CD4-positive, alpha-beta T cell treated with Interleukin-21 for 1 hour (primary cell): ENCODE results near the gene EMB.
"Not testable (repeated sequence)": the region's sequence is repeated elsewhere in the genome, so short reads cannot be mapped to it uniquely, and the experiment has no call there.

ENCODE experiments used
- DNase-seq: peaks from one replicate; pipeline ENCODE4 v3.0.0-alpha.2; 2020

EMB gene

GRCh38 chr5:50421184-50421950, 19.7 kb downstream of the EMB start:
- not testable (repeated sequence) for DNase-seq

- no peak for DNase-seq
These were observed 20.6 kb downstream of the EMB start for GRCh38 chr5:50420343-50420935.

- DNase-seq = not testable (repeated sequence)
These were observed 21.4 kb downstream of the EMB start for GRCh38 chr5:50419656-50420055.

GRCh38 chr5:50416637-50417036, 24.5 kb downstream of the EMB start:
- peak; percentile 31 for DNase-seq

GRCh38 chr5:50415912-50416311, 25.2 kb downstream of the EMB start:
- peak; percentile 64 for DNase-seq

- not testable (repeated sequence) for DNase-seq
These were observed 30.2 kb downstream of the EMB start for GRCh38 chr5:50410932-50411331.

- no peak for DNase-seq
These were observed 34.2 kb downstream of the EMB start for GRCh38 chr5:50406877-50407276.

- no peak for DNase-seq
These were observed 39.8 kb downstream of the EMB start for GRCh38 chr5:50401336-50401735.

- DNase-seq = not testable (repeated sequence)
These were observed 47.0 kb downstream of the EMB start for GRCh38 chr5:50393925-50394609.

- DNase-seq = not testable (repeated sequence)
These were observed 48.8 kb downstream of the EMB start for GRCh38 chr5:50392289-50392688.

- DNase-seq = not testable (repeated sequence)
These were observed 56.7 kb downstream of the EMB start for GRCh38 chr5:50384381-50384780.

- not testable (repeated sequence) for DNase-seq
These were observed 64.4 kb downstream of the EMB start for GRCh38 chr5:50376696-50377095.

GRCh38 chr5:50369287-50370033, 71.6 kb downstream of the EMB start:
- DNase-seq = not testable (repeated sequence)

- DNase-seq = no peak
These were observed 75.4 kb downstream of the EMB start for GRCh38 chr5:50365426-50366251.

- DNase-seq = not testable (repeated sequence)
These were observed 76.4 kb downstream of the EMB start for GRCh38 chr5:50364535-50365309.

GRCh38 chr5:50359187-50359586, 81.9 kb downstream of the EMB start:
- DNase-seq = no peak

- no peak for DNase-seq
These were observed 88.7 kb downstream of the EMB start for GRCh38 chr5:50352382-50352781.
